Measurements from ENCODE around the gene HORMAD2.

GRCh38 chr22:30178181-30179126 lies 98.2 kb downstream of the HORMAD2 start:
- TF ChIP-seq EZH2 (IDR thresholded peaks at IDR 0.05; ENCODE audit: borderline replicate concordance, low read depth, low read length, poor library complexity, severe bottlenecking) (no peak), CTCF (conservative IDR thresholded peaks at IDR 0.05; ENCODE audit: low read depth, low read length) (no peak)
